Chondrocyte (in vitro differentiated cells): ENCODE data around the gene KIF5C. TPM values are rescaled to one million over a fixed set of nuclear protein-coding genes. Genes with fewer than 3 reads are reported as not detected.
A peak's percentile ranks its signal among the peaks of the same experiment; 100 is the strongest.
"Not testable (repeated sequence)": the region's sequence is repeated elsewhere in the genome, so short reads cannot be mapped to it uniquely, and the experiment has no call there.

Experiments used
- DNase-seq: peaks from one replicate; pipeline ENCODE4 v3.0.0; 2021; ENCODE audit warnings: mixed read lengths, low spot score
- H3K27ac Mint-ChIP-seq: one replicate; pipeline ENCODE4 v1.8.0; 2021; ENCODE audit warnings: mild to moderate bottlenecking, moderate library complexity, mixed read lengths; ENCODE audit not compliant: unreplicated experiment
- H3K27me3 Mint-ChIP-seq: 2 replicates; pipeline ENCODE4 v1.8.0; 2021; ENCODE audit warnings: low read depth, mixed read lengths
- H3K36me3 Mint-ChIP-seq: 2 replicates; pipeline ENCODE4 v1.8.0; 2021; ENCODE audit warnings: low read depth, mixed read lengths
- H3K4me1 Mint-ChIP-seq: 2 replicates; pipeline ENCODE4 v1.8.0; 2021; ENCODE audit warnings: low read depth, mild to moderate bottlenecking, mixed read lengths
- H3K4me3 Mint-ChIP-seq: one replicate; pipeline ENCODE4 v1.8.0; 2021; ENCODE audit warnings: mild to moderate bottlenecking, moderate library complexity, mixed read lengths; ENCODE audit not compliant: unreplicated experiment
- H3K9me3 Mint-ChIP-seq: 2 replicates; pipeline ENCODE4 v1.8.0; 2021; ENCODE audit warnings: low read depth, mixed read lengths
- CTCF ChIP-seq: fragments of 200-600 bp; sonication (generic); IDR thresholded peaks from 2 replicates; pipeline ENCODE4 v1.5.0; 2021; ENCODE audit warnings: antibody characterized with exemption, mild to moderate bottlenecking, moderate library complexity
- total RNA-seq: library from RNA; stranded (reverse); gene quantifications from 3 replicates; pipeline ENCODE4 v1.2.1, GENCODE V29; 2021

The KIF5C gene
- total RNA-seq, 1 donor from 2014 or later = 3.1 TPM

GRCh38 chr2:148974095-148974494, 99.1 kb downstream of the KIF5C start:
- H3K36me3 Mint-ChIP-seq = no peaks in the 10 kb centered on the region
- H3K4me3 Mint-ChIP-seq = no peak overlapping the region
- TF ChIP-seq CTCF = no peak
- no peaks in the 10 kb centered on the region for H3K27me3 Mint-ChIP-seq
- peaks cover 16% of the 10 kb centered on the region for H3K4me1 Mint-ChIP-seq
- no peak for DNase-seq
- H3K27ac Mint-ChIP-seq = no peak overlapping the region
- H3K9me3 Mint-ChIP-seq = no peaks in the 10 kb centered on the region

- no peaks in the 10 kb centered on the region for H3K9me3 Mint-ChIP-seq
- H3K36me3 Mint-ChIP-seq = no peaks in the 10 kb centered on the region
- H3K4me1 Mint-ChIP-seq = peaks cover 22% of the 10 kb centered on the region
- no peak for DNase-seq
- no peak overlapping the region for H3K4me3 Mint-ChIP-seq
- no peak overlapping the region for H3K27ac Mint-ChIP-seq
- TF ChIP-seq CTCF = peak; percentile 40
- H3K27me3 Mint-ChIP-seq = no peaks in the 10 kb centered on the region
Observed at GRCh38 chr2:148978026-148978685, 103.1 kb downstream of the KIF5C start.

GRCh38 chr2:148978706-148979105, 103.7 kb downstream of the KIF5C start:
- Mint-ChIP-seq H3K27me3 (no peaks in the 10 kb centered on the region), H3K4me3 (no peak overlapping the region), H3K4me1 (peaks cover 21% of the 10 kb centered on the region), H3K9me3 (no peaks in the 10 kb centered on the region), H3K27ac (peak overlapping the region; percentile 51), H3K36me3 (peaks cover under 1% of the 10 kb centered on the region)
- no peak for DNase-seq
- no peak for TF ChIP-seq CTCF

GRCh38 chr2:148979164-148979918, 104.3 kb downstream of the KIF5C start:
- no peak for DNase-seq
- Mint-ChIP-seq H3K27me3 (no peaks in the 10 kb centered on the region), H3K27ac (no peak overlapping the region), H3K4me3 (no peak overlapping the region), H3K9me3 (no peaks in the 10 kb centered on the region), H3K4me1 (peaks cover 14% of the 10 kb centered on the region), H3K36me3 (peaks cover 1% of the 10 kb centered on the region)
- no peak for TF ChIP-seq CTCF

GRCh38 chr2:148979919-148980277, 104.9 kb downstream of the KIF5C start:
- H3K36me3 Mint-ChIP-seq = peaks cover 1% of the 10 kb centered on the region
- H3K4me3 Mint-ChIP-seq = no peak overlapping the region
- H3K9me3 Mint-ChIP-seq = no peaks in the 10 kb centered on the region
- H3K27ac Mint-ChIP-seq = no peak overlapping the region
- TF ChIP-seq CTCF = no peak
- no peak for DNase-seq
- peaks cover 11% of the 10 kb centered on the region for H3K4me1 Mint-ChIP-seq
- H3K27me3 Mint-ChIP-seq = no peaks in the 10 kb centered on the region

GRCh38 chr2:148980496-148980895, 105.5 kb downstream of the KIF5C start:
- DNase-seq, H3K27me3 Mint-ChIP-seq, H3K9me3 Mint-ChIP-seq, H3K36me3 Mint-ChIP-seq, H3K4me3 Mint-ChIP-seq, H3K27ac Mint-ChIP-seq: not testable (repeated sequence)
- peaks cover 11% of the 10 kb centered on the region for H3K4me1 Mint-ChIP-seq
